ENCODE measurements around the gene XBP1.

XBP1 gene

GRCh38 chr22:28791841-28792490 lies 8.4 kb downstream of the XBP1 start:
- DNase-seq (ENCODE audit: low read depth) = peak; percentile 74
- H3K4me3 ChIP-seq (ENCODE audit: low read depth, low read length) = no peak overlapping the region
- no peak for TF ChIP-seq CTCF (IDR thresholded peaks at IDR 0.05; ENCODE audit: low read depth, low read length, missing control alignments)

- DNase-seq (ENCODE audit: low read depth) = no peak
- no peak overlapping the region for H3K4me3 ChIP-seq (ENCODE audit: low read depth, low read length)
- TF ChIP-seq CTCF (IDR thresholded peaks at IDR 0.05; ENCODE audit: low read depth, low read length, missing control alignments) = no peak
Measured at GRCh38 chr22:28791124-28791523, 9.2 kb downstream of the XBP1 start.

- no peak for TF ChIP-seq CTCF (IDR thresholded peaks at IDR 0.05; ENCODE audit: low read depth, low read length, missing control alignments)
- H3K4me3 ChIP-seq (ENCODE audit: low read depth, low read length) = no peak overlapping the region
- DNase-seq (ENCODE audit: low read depth) = no peak
Measured at GRCh38 chr22:28788601-28789000, 11.8 kb downstream of the XBP1 start.

GRCh38 chr22:28783786-28784671 lies 16.3 kb downstream of the XBP1 start:
- TF ChIP-seq CTCF (IDR thresholded peaks at IDR 0.05; ENCODE audit: low read depth, low read length, missing control alignments) = no peak
- DNase-seq (ENCODE audit: low read depth) = no peak
- H3K4me3 ChIP-seq (ENCODE audit: low read depth, low read length) = no peak overlapping the region

- TF ChIP-seq CTCF (IDR thresholded peaks at IDR 0.05; ENCODE audit: low read depth, low read length, missing control alignments) = no peak
- no peak for DNase-seq (ENCODE audit: low read depth)
- no peak overlapping the region for H3K4me3 ChIP-seq (ENCODE audit: low read depth, low read length)
Measured at GRCh38 chr22:28780296-28780695, 20.1 kb downstream of the XBP1 start.

- no peak for TF ChIP-seq CTCF (IDR thresholded peaks at IDR 0.05; ENCODE audit: low read depth, low read length, missing control alignments)
- no peak overlapping the region for H3K4me3 ChIP-seq (ENCODE audit: low read depth, low read length)
- DNase-seq (ENCODE audit: low read depth) = no peak
Measured at GRCh38 chr22:28779833-28780232, 20.5 kb downstream of the XBP1 start.

Data from GM12864 (cell line).